HepG2 (cell line): ENCODE data around the gene CALU.

ENCODE experiments used
- CTCF ChIP-seq: sonication (generic); formaldehyde crosslinking; IDR thresholded peaks from 2 replicates; pipeline ENCODE4 v1.5.0; 2020; ENCODE audit warnings: mild to moderate bottlenecking, missing genetic modification reagents, moderate library complexity
- EP300 ChIP-seq, 3 experiments: sonication (generic) in 1 of 3; formaldehyde crosslinking in 1 of 3; IDR thresholded peaks; 2 replicates each; pipeline versions ENCODE4 v1.5.1 to v1.6.1; 2011 to 2020; ENCODE audit warnings: low read depth in 2 of 3, low read length in 2 of 3, borderline replicate concordance in 1 of 3, improper control_type of control experiment in 1 of 3, mild to moderate bottlenecking in 1 of 3, missing genetic modification reagents in 1 of 3, moderate library complexity in 1 of 3
- HNF4G ChIP-seq, 2 experiments: sonication (generic) in 1 of 2; formaldehyde crosslinking in 1 of 2; IDR thresholded peaks; 2 replicates each; pipeline versions ENCODE4 v1.4.0 to v1.6.1; 2011 to 2020; ENCODE audit warnings: borderline replicate concordance in 2 of 2, low read depth in 2 of 2, mild to moderate bottlenecking in 2 of 2, low read length in 1 of 2, missing genetic modification reagents in 1 of 2, moderate library complexity in 1 of 2
- NR2F1 ChIP-seq, 2 experiments: fragments of 450-650 bp in 1 of 2; formaldehyde crosslinking in 1 of 2; IDR thresholded peaks; 2 replicates each; pipeline versions ENCODE4 v1.5.0 to v1.6.1; 2016 to 2020; ENCODE audit warnings: mild to moderate bottlenecking in 1 of 2, missing compliant biosample characterization in 1 of 2, missing genetic modification reagents in 1 of 2, moderate library complexity in 1 of 2

GRCh38 chr7:128742206-128742605 is 3.0 kb downstream of the CALU start:
- TF ChIP-seq EP300 (IDR thresholded peaks at IDR 0.05; ENCODE audit: low read depth in 2 of 2, low read length in 2 of 2) = no peak
- TF ChIP-seq EP300 (CRISPR knock-in tag; IDR thresholded peaks at IDR 0.05; ENCODE audit: borderline replicate concordance) = no peak
- TF ChIP-seq NR2F1 (CRISPR knock-in tag; IDR thresholded peaks at IDR 0.05) = no peak
- no peak for TF ChIP-seq HNF4G (IDR thresholded peaks at IDR 0.05; ENCODE audit: borderline replicate concordance, low read depth, low read length)
- TF ChIP-seq HNF4G (CRISPR knock-in tag; IDR thresholded peaks at IDR 0.05; ENCODE audit: borderline replicate concordance, low read depth) = no peak
- no peak for TF ChIP-seq CTCF
